ENCODE measurements around the gene RBAK. TPM values are rescaled to one million over a fixed set of nuclear protein-coding genes. Genes with fewer than 3 reads are reported as not detected.

Gene RBAK
- 8.1 and 9.4 TPM in 2 replicates for total RNA-seq (2012; rRNA removed)
- 2.0 and 2.8 TPM in 2 replicates for polyA plus RNA-seq (2012; rRNA removed)
- polyA plus RNA-seq (2012; cell fraction: cytosol; rRNA removed), result 0.29 and 0.35 TPM in 2 replicates
- 0.87 and 9.0 TPM in 2 replicates for polyA plus RNA-seq (2012; cell fraction: nucleus; rRNA removed; ENCODE audit: low replicate concordance)
- Bru-seq, nascent RNA, result percentile 87 among the genes with signal in this experiment
- BruChase-seq, experiment 1, labeled RNA remaining after a 6-hour chase, result percentile 83 among the genes with signal in this experiment
- percentile 96 among the genes with signal in this experiment for BruChase-seq, experiment 2, labeled RNA remaining after a 2-hour chase
- long read RNA-seq, full-length matches to known transcripts, result 4 of 5 reads
- long read RNA-seq, partial matches to known transcripts, result 0 of 5 reads
- long read RNA-seq, other reads (novel, unspliced or antisense), result 1 of 5 reads

GRCh38 chr7:5045558-5046396 is at the start of gene RBAK:
RBAK (plus strand) TSS chr7:5045860; CDS start chr7:5048077, 2,217 bp downstream.
- H2BK5ac ChIP-seq (ENCODE audit: low read depth, low read length, poor library complexity, severe bottlenecking), result peak within 1 kb of the TSS; percentile 63
- peaks cover 2% of the 10 kb centered on the region; the same call in 1 of the 2 replicates for H3K4me1 ChIP-seq (ENCODE audit: control insufficient read depth, insufficient read depth, low read length)
- H3K4me2 ChIP-seq (ENCODE audit: low read depth, low read length), result peak within 1 kb of the TSS; percentile 97
- peaks cover 3% of the 10 kb centered on the region for H3K9me3 ChIP-seq (ENCODE audit: control insufficient read depth, insufficient read depth, low read length)
- H4K8ac ChIP-seq (ENCODE audit: low read depth in 2 of 2, low read length in 2 of 2), result peak within 1 kb of the TSS; percentile 98
- ChIA-PET POLR2A (ENCODE audit: unreplicated experiment) (no interaction called here), CTCF (no interaction called here)
- H3K36me3 ChIP-seq (ENCODE audit: control insufficient read depth, insufficient read depth, low read length), result peaks cover 12% of the 10 kb centered on the region
- ATAC-seq (ENCODE audit: low read depth) (peak; percentile 99), DNase-seq (peak; percentile 95)
- no peaks in the 10 kb centered on the region for H3K27me3 ChIP-seq (ENCODE audit: control insufficient read depth, insufficient read depth, low read length)
- peak within 1 kb of the TSS; percentile 97 for H3K9ac ChIP-seq (ENCODE audit: low read depth, low read length)
- no peak within 1 kb of the TSS for H2BK15ac ChIP-seq (ENCODE audit: low read depth, low read length)
- in situ Hi-C loops (cut with MboI; ENCODE audit: low sequenced_read_pairs), result no loop called here
- peak within 1 kb of the TSS; percentile 74 for H3K4me3 ChIP-seq (ENCODE audit: insufficient read depth, low read depth, low read length)
- H4K5ac ChIP-seq (ENCODE audit: low read depth, low read length), result peak within 1 kb of the TSS; percentile 80
- peaks cover 2 to 4% of the 10 kb centered on the region in 2 experiments; a peak in 3 of 4 replicates for H3K79me1 ChIP-seq (ENCODE audit: low read depth in 1 of 2, low read length in 2 of 2)
- H2AK5ac ChIP-seq (ENCODE audit: low read depth, low read length), result peak within 1 kb of the TSS; percentile 67
- peak within 1 kb of the TSS; percentile 65 for H3K4ac ChIP-seq (ENCODE audit: low read depth, low read length)
- BruUV-seq (replicated peaks), result no TSS peak
- H3K14ac ChIP-seq (replicated peaks; ENCODE audit: low read depth, low read length), result peak within 1 kb of the TSS; percentile 87
- peak within 1 kb of the TSS; percentile 75 for H3K27ac ChIP-seq (ENCODE audit: insufficient read depth, low read length)
- peak within 1 kb of the TSS; percentile 51; the same call in 1 of the 2 replicates for H3K56ac ChIP-seq (ENCODE audit: extremely low read depth, insufficient read depth, low read length)
- intact Hi-C loops (cut with micrococcal nuclease), result no loop called here
- peak within 1 kb of the TSS; percentile 78; the same call in 1 of the 2 replicates for H3K23ac ChIP-seq (ENCODE audit: low read depth, low read length)
- H2BK120ac ChIP-seq (ENCODE audit: low read depth, low read length), result peak within 1 kb of the TSS; percentile 28; the same call in 1 of the 2 replicates
- H2AK9ac ChIP-seq (replicated peaks; ENCODE audit: low read depth, low read length, poor library complexity), result peak within 1 kb of the TSS; percentile 81
- dilution Hi-C loops (cut with HindIII; ENCODE audit: low sequenced_read_pairs, unreplicated experiment), result no loop called here
- H2BK20ac ChIP-seq (ENCODE audit: low read depth, low read length), result no peak within 1 kb of the TSS
- H4K20me1 ChIP-seq (ENCODE audit: insufficient read depth, low read length), result no peaks in the 10 kb centered on the region
- peak within 1 kb of the TSS; percentile 82 for H4K91ac ChIP-seq (ENCODE audit: insufficient read depth, low read depth, low read length)
- 0% methylated on average over 26 of the region's 69 CpGs; no CpG with 5 or more reads in 1 of the 2 experiments for WGBS, 2 experiments (ENCODE audit: extremely low coverage in 2 of 2, insufficient read length in 1 of 2)
- H3K18ac ChIP-seq (ENCODE audit: low read depth, low read length), result peak within 1 kb of the TSS; percentile 5; the same call in 1 of the 2 replicates
- no peaks in the 10 kb centered on the region for H3K9me1 ChIP-seq (ENCODE audit: insufficient read depth, low read length)
- H2AFZ ChIP-seq (replicated peaks; ENCODE audit: low read length, poor library complexity), result peak within 1 kb of the TSS; percentile 95
- TF ChIP-seq MAFK (IDR thresholded peaks at IDR 0.05; ENCODE audit: low read depth, low read length), result no peak
- 0 out of 2 replicates have a peak, but pooled peaks have one; percentile 9 for TF ChIP-seq MXI1 (IDR thresholded peaks at IDR 0.05; ENCODE audit: borderline replicate concordance, low read depth, low read length)
- no peak for TF ChIP-seq BHLHE40 (IDR thresholded peaks at IDR 0.05; ENCODE audit: low read depth, low read length)
- TF ChIP-seq, protein P1, sequence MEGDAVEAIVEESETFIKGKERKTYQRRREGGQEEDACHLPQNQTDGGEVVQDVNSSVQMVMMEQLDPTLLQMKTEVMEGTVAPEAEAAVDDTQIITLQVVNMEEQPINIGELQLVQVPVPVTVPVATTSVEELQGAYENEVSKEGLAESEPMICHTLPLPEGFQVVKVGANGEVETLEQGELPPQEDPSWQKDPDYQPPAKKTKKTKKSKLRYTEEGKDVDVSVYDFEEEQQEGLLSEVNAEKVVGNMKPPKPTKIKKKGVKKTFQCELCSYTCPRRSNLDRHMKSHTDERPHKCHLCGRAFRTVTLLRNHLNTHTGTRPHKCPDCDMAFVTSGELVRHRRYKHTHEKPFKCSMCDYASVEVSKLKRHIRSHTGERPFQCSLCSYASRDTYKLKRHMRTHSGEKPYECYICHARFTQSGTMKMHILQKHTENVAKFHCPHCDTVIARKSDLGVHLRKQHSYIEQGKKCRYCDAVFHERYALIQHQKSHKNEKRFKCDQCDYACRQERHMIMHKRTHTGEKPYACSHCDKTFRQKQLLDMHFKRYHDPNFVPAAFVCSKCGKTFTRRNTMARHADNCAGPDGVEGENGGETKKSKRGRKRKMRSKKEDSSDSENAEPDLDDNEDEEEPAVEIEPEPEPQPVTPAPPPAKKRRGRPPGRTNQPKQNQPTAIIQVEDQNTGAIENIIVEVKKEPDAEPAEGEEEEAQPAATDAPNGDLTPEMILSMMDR (conservative IDR thresholded peaks at IDR 0.05; ENCODE audit: low read depth, low read length), result no peak
- TF ChIP-seq POLR2A (IDR thresholded peaks at IDR 0.05; ENCODE audit: low read depth, low read length), result peak; percentile 76
- TF ChIP-seq RFX5 (IDR thresholded peaks at IDR 0.05; ENCODE audit: low read depth, low read length), result no peak
- no peak for TF ChIP-seq RAD21 (IDR thresholded peaks at IDR 0.05; ENCODE audit: low read length)
- no peak for TF ChIP-seq RCOR1 (IDR thresholded peaks at IDR 0.05; ENCODE audit: insufficient replicate concordance, low read length)
- peak; percentile 27; the same call in 1 of the 2 replicates for TF ChIP-seq MAZ (IDR thresholded peaks at IDR 0.05; ENCODE audit: borderline replicate concordance, low read depth, low read length)
- no peak for TF ChIP-seq SMC3 (IDR thresholded peaks at IDR 0.05; ENCODE audit: low read depth, low read length)
- TF ChIP-seq CEBPB (IDR thresholded peaks at IDR 0.05; ENCODE audit: low read depth, low read length), result no peak
- no peak for TF ChIP-seq FOS (IDR thresholded peaks at IDR 0.05; ENCODE audit: low read depth, low read length)
- TF ChIP-seq, protein P2, sequence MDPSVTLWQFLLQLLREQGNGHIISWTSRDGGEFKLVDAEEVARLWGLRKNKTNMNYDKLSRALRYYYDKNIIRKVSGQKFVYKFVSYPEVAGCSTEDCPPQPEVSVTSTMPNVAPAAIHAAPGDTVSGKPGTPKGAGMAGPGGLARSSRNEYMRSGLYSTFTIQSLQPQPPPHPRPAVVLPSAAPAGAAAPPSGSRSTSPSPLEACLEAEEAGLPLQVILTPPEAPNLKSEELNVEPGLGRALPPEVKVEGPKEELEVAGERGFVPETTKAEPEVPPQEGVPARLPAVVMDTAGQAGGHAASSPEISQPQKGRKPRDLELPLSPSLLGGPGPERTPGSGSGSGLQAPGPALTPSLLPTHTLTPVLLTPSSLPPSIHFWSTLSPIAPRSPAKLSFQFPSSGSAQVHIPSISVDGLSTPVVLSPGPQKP (IDR thresholded peaks at IDR 0.05; ENCODE audit: borderline replicate concordance, low read depth, low read length), result no peak

All from IMR-90 (cell line).